22Rv1 (cell line): ENCODE measurements around the gene B9D2.
"Not testable (repeated sequence)": the region's sequence is repeated elsewhere in the genome, so short reads cannot be mapped to it uniquely, and the experiment has no call there.

Experiments used
- H3K27ac ChIP-seq: fragments of 450-650 bp; 2 replicates; pipeline ENCODE4 v1.5.1; 2017
- CTCF ChIP-seq: fragments of 450-650 bp; IDR thresholded peaks from 2 replicates; pipeline ENCODE4 v1.5.1; 2017; ENCODE audit warnings: mild to moderate bottlenecking
- ZFX ChIP-seq: fragments of 450-650 bp; IDR thresholded peaks from 2 replicates; pipeline ENCODE4 v1.6.1; 2017; ENCODE audit warnings: antibody characterized with exemption, borderline replicate concordance

Gene B9D2

GRCh38 chr19:41372501-41372900 is 8.6 kb upstream of the B9D2 start:
- TF ChIP-seq ZFX (no peak), CTCF (no peak)
- no peak overlapping the region for H3K27ac ChIP-seq

- TF ChIP-seq ZFX: no peak
- no peak for TF ChIP-seq CTCF
- H3K27ac ChIP-seq: no peak overlapping the region
Measured at GRCh38 chr19:41371541-41371940, 7.6 kb upstream of the B9D2 start.

GRCh38 chr19:41371119-41371518 is 7.2 kb upstream of the B9D2 start:
- not testable (repeated sequence) for H3K27ac ChIP-seq

- TF ChIP-seq CTCF: no peak
- no peak for TF ChIP-seq ZFX
- no peak overlapping the region for H3K27ac ChIP-seq
Measured at GRCh38 chr19:41369769-41370168, 5.8 kb upstream of the B9D2 start.

- no peak for TF ChIP-seq ZFX
- H3K27ac ChIP-seq: no peak overlapping the region
Measured at GRCh38 chr19:41367848-41368301, 3.9 kb upstream of the B9D2 start.

- no peak for TF ChIP-seq ZFX
- TF ChIP-seq CTCF: no peak
- H3K27ac ChIP-seq: no peak overlapping the region
Measured at GRCh38 chr19:41366089-41366488, 2.1 kb upstream of the B9D2 start.

GRCh38 chr19:41364524-41365391 is 809 bp upstream of the B9D2 start:
- no peak for TF ChIP-seq ZFX
- no peak for TF ChIP-seq CTCF
- peak overlapping the region; percentile 89 for H3K27ac ChIP-seq

- TF ChIP-seq ZFX: no peak
- no peak for TF ChIP-seq CTCF
- H3K27ac ChIP-seq: peak overlapping the region; percentile 89
Measured at GRCh38 chr19:41363371-41363752, 587 bp downstream of the B9D2 start.
